ENCODE data around the gene SPDYE4. TPM values are rescaled to one million over a fixed set of nuclear protein-coding genes. Genes with fewer than 3 reads are reported as not detected.

Gene SPDYE4
- polyA plus RNA-seq, 4 donors: not detected

- FAIRE-seq: no peak
Observed at GRCh38 chr17:8791248-8791909, 33.0 kb upstream of the SPDYE4 start.

GRCh38 chr17:8789743-8790142 is 31.4 kb upstream of the SPDYE4 start:
- Histone ChIP-seq H3K27me3 (ENCODE audit: control insufficient read depth in 3 of 3, insufficient read depth in 3 of 3, low read length in 3 of 3) (no peaks in the 10 kb centered on the region), H3K4me1 (ENCODE audit: control insufficient read depth in 3 of 3, insufficient read depth in 2 of 3, low read depth in 1 of 3, low read length in 2 of 3) (no peaks in the 10 kb centered on the region), H3K27ac (ENCODE audit: low read depth in 1 of 3, low read length in 2 of 3) (no peak overlapping the region), H3K36me3 (ENCODE audit: control insufficient read depth in 3 of 3, insufficient read depth in 2 of 3, low read depth in 1 of 3, low read length in 3 of 3) (no peaks in the 10 kb centered on the region), H3K9me3 (ENCODE audit: control insufficient read depth in 2 of 2, insufficient read depth in 1 of 2, low read depth in 1 of 2, low read length in 1 of 2) (peaks cover 0 to 5% of the 10 kb centered on the region in 2 donors), H3K4me3 (ENCODE audit: low read depth in 1 of 3, low read length in 3 of 3) (no peak overlapping the region)
- FAIRE-seq: no peak
- 62 to 74% (median 69%) methylated on average over 10 of the region's 10 CpGs for WGBS, 3 donors
- peak in 1 of 2 donors; percentile 24 for DNase-seq

More at GRCh38 chr17:8791248-8791909, 33.0 kb upstream of the SPDYE4 start:
- Histone ChIP-seq H3K9me3 (ENCODE audit: control insufficient read depth in 2 of 2, insufficient read depth in 1 of 2, low read depth in 1 of 2, low read length in 1 of 2) (peaks cover 0 to 5% of the 10 kb centered on the region in 2 donors), H3K36me3 (ENCODE audit: control insufficient read depth in 3 of 3, insufficient read depth in 2 of 3, low read depth in 1 of 3, low read length in 3 of 3) (no peaks in the 10 kb centered on the region), H3K4me1 (ENCODE audit: control insufficient read depth in 3 of 3, insufficient read depth in 2 of 3, low read depth in 1 of 3, low read length in 2 of 3) (no peaks in the 10 kb centered on the region), H3K4me3 (ENCODE audit: low read depth in 1 of 3, low read length in 3 of 3) (no peak overlapping the region), H3K27me3 (ENCODE audit: control insufficient read depth in 3 of 3, insufficient read depth in 3 of 3, low read length in 3 of 3) (no peaks in the 10 kb centered on the region), H3K27ac (ENCODE audit: low read depth in 1 of 3, low read length in 2 of 3) (no peak overlapping the region)
- WGBS, 3 donors: 81 to 85% (median 83%) methylated on average over 4 of the region's 4 CpGs
- no peak for DNase-seq

- FAIRE-seq (no peak), DNase-seq (no peak)
- no peaks in the 10 kb centered on the region for H3K27me3 ChIP-seq (ENCODE audit: control insufficient read depth in 3 of 3, insufficient read depth in 3 of 3, low read length in 3 of 3)
- WGBS, 3 donors: 80 to 96% (median 85%) methylated on average over 2 of the region's 2 CpGs
- H3K27ac ChIP-seq (ENCODE audit: low read depth in 1 of 3, low read length in 2 of 3): no peak overlapping the region
- H3K4me3 ChIP-seq (ENCODE audit: low read depth in 1 of 3, low read length in 3 of 3): no peak overlapping the region
- H3K9me3 ChIP-seq (ENCODE audit: control insufficient read depth in 2 of 2, insufficient read depth in 1 of 2, low read depth in 1 of 2, low read length in 1 of 2): peaks cover 0 to 5% of the 10 kb centered on the region in 2 donors
- H3K4me1 ChIP-seq (ENCODE audit: control insufficient read depth in 3 of 3, insufficient read depth in 2 of 3, low read depth in 1 of 3, low read length in 2 of 3): no peaks in the 10 kb centered on the region
- H3K36me3 ChIP-seq (ENCODE audit: control insufficient read depth in 3 of 3, insufficient read depth in 2 of 3, low read depth in 1 of 3, low read length in 3 of 3): no peaks in the 10 kb centered on the region
Observed at GRCh38 chr17:8788998-8789397, 30.7 kb upstream of the SPDYE4 start.

GRCh38 chr17:8785547-8786413 is 27.4 kb upstream of the SPDYE4 start:
- FAIRE-seq (no peak), DNase-seq (peak; percentile 60 to 76)
- no peaks in the 10 kb centered on the region for H3K27me3 ChIP-seq (ENCODE audit: control insufficient read depth in 3 of 3, insufficient read depth in 3 of 3, low read length in 3 of 3)
- H3K9me3 ChIP-seq (ENCODE audit: control insufficient read depth in 2 of 2, insufficient read depth in 1 of 2, low read depth in 1 of 2, low read length in 1 of 2): no peaks in the 10 kb centered on the region
- H3K4me3 ChIP-seq (ENCODE audit: low read depth in 1 of 3, low read length in 3 of 3): no peak overlapping the region
- H3K27ac ChIP-seq (ENCODE audit: low read depth in 1 of 3, low read length in 2 of 3): no peak overlapping the region
- H3K36me3 ChIP-seq (ENCODE audit: control insufficient read depth in 3 of 3, insufficient read depth in 2 of 3, low read depth in 1 of 3, low read length in 3 of 3): no peaks in the 10 kb centered on the region
- WGBS, 3 donors: 28 to 29% (median 29%) methylated on average over 19 of the region's 19 CpGs
- H3K4me1 ChIP-seq (ENCODE audit: control insufficient read depth in 3 of 3, insufficient read depth in 2 of 3, low read depth in 1 of 3, low read length in 2 of 3): no peaks in the 10 kb centered on the region

- no peak overlapping the region for H3K27ac ChIP-seq (ENCODE audit: low read depth in 1 of 3, low read length in 2 of 3)
- FAIRE-seq: no peak
- DNase-seq: no peak
- no peak overlapping the region for H3K4me3 ChIP-seq (ENCODE audit: low read depth in 1 of 3, low read length in 3 of 3)
- H3K9me3 ChIP-seq (ENCODE audit: control insufficient read depth in 2 of 2, insufficient read depth in 1 of 2, low read depth in 1 of 2, low read length in 1 of 2): no peaks in the 10 kb centered on the region
- H3K36me3 ChIP-seq (ENCODE audit: control insufficient read depth in 3 of 3, insufficient read depth in 2 of 3, low read depth in 1 of 3, low read length in 3 of 3): no peaks in the 10 kb centered on the region
- WGBS, 3 donors: 86 to 97% (median 89%) methylated on average over 1 of the region's 1 CpG
- no peaks in the 10 kb centered on the region for H3K27me3 ChIP-seq (ENCODE audit: control insufficient read depth in 3 of 3, insufficient read depth in 3 of 3, low read length in 3 of 3)
- H3K4me1 ChIP-seq (ENCODE audit: control insufficient read depth in 3 of 3, insufficient read depth in 2 of 3, low read depth in 1 of 3, low read length in 2 of 3): no peaks in the 10 kb centered on the region
Observed at GRCh38 chr17:8782176-8782575, 23.8 kb upstream of the SPDYE4 start.

- FAIRE-seq (no peak), DNase-seq (no peak)
- H3K4me3 ChIP-seq (ENCODE audit: low read depth in 1 of 3, low read length in 3 of 3): no peak overlapping the region
- no peaks in the 10 kb centered on the region for H3K4me1 ChIP-seq (ENCODE audit: control insufficient read depth in 3 of 3, insufficient read depth in 2 of 3, low read depth in 1 of 3, low read length in 2 of 3)
- WGBS, 3 donors: 86 to 89% (median 87%) methylated on average over 4 of the region's 4 CpGs
- H3K27ac ChIP-seq (ENCODE audit: low read depth in 1 of 3, low read length in 2 of 3): no peak overlapping the region
- no peaks in the 10 kb centered on the region for H3K36me3 ChIP-seq (ENCODE audit: control insufficient read depth in 3 of 3, insufficient read depth in 2 of 3, low read depth in 1 of 3, low read length in 3 of 3)
- no peaks in the 10 kb centered on the region for H3K9me3 ChIP-seq (ENCODE audit: control insufficient read depth in 2 of 2, insufficient read depth in 1 of 2, low read depth in 1 of 2, low read length in 1 of 2)
- no peaks in the 10 kb centered on the region for H3K27me3 ChIP-seq (ENCODE audit: control insufficient read depth in 3 of 3, insufficient read depth in 3 of 3, low read length in 3 of 3)
Observed at GRCh38 chr17:8781776-8782175, 23.4 kb upstream of the SPDYE4 start.

- FAIRE-seq (no peak), DNase-seq (no peak)
- no peaks in the 10 kb centered on the region for H3K36me3 ChIP-seq (ENCODE audit: control insufficient read depth in 3 of 3, insufficient read depth in 2 of 3, low read depth in 1 of 3, low read length in 3 of 3)
- peaks cover 0 to 2% of the 10 kb centered on the region in 2 donors for H3K9me3 ChIP-seq (ENCODE audit: control insufficient read depth in 2 of 2, insufficient read depth in 1 of 2, low read depth in 1 of 2, low read length in 1 of 2)
- no peak overlapping the region for H3K4me3 ChIP-seq (ENCODE audit: low read depth in 1 of 3, low read length in 3 of 3)
- H3K27me3 ChIP-seq (ENCODE audit: control insufficient read depth in 3 of 3, insufficient read depth in 3 of 3, low read length in 3 of 3): no peaks in the 10 kb centered on the region
- no peak overlapping the region for H3K27ac ChIP-seq (ENCODE audit: low read depth in 1 of 3, low read length in 2 of 3)
- 72 to 83% (median 79%) methylated on average over 1 of the region's 1 CpG for WGBS, 3 donors
- H3K4me1 ChIP-seq (ENCODE audit: control insufficient read depth in 3 of 3, insufficient read depth in 2 of 3, low read depth in 1 of 3, low read length in 2 of 3): no peaks in the 10 kb centered on the region
Observed at GRCh38 chr17:8776881-8777280, 18.5 kb upstream of the SPDYE4 start.

- Histone ChIP-seq H3K4me3 (ENCODE audit: low read depth in 1 of 3, low read length in 3 of 3) (no peak overlapping the region), H3K27ac (ENCODE audit: low read depth in 1 of 3, low read length in 2 of 3) (no peak overlapping the region), H3K27me3 (ENCODE audit: control insufficient read depth in 3 of 3, insufficient read depth in 3 of 3, low read length in 3 of 3) (no peaks in the 10 kb centered on the region), H3K9me3 (ENCODE audit: control insufficient read depth in 2 of 2, insufficient read depth in 1 of 2, low read depth in 1 of 2, low read length in 1 of 2) (peaks cover 0 to 2% of the 10 kb centered on the region in 2 donors), H3K4me1 (ENCODE audit: control insufficient read depth in 3 of 3, insufficient read depth in 2 of 3, low read depth in 1 of 3, low read length in 2 of 3) (no peaks in the 10 kb centered on the region), H3K36me3 (ENCODE audit: control insufficient read depth in 3 of 3, insufficient read depth in 2 of 3, low read depth in 1 of 3, low read length in 3 of 3) (no peaks in the 10 kb centered on the region)
- FAIRE-seq: no peak
- DNase-seq: no peak
Observed at GRCh38 chr17:8776248-8776647, 17.9 kb upstream of the SPDYE4 start.

Data from small intestine (tissue), 7 donors.